Activated B cell treated with CpG ODN at 0.5 μM for 24 hours (primary cell): ENCODE results near the gene ARMH1. TPM values are rescaled to one million over a fixed set of nuclear protein-coding genes. Genes with fewer than 3 reads are reported as not detected.

Source experiments
- ATAC-seq: fragments of 200-7000 bp; cut with Tn5 transposase; one replicate; pipeline ENCODE4 v1.10.0; 2021; ENCODE audit warnings: low read depth, mild to moderate bottlenecking, moderate library complexity
- CTCF ChIA-PET: fragments of 350-600 bp; sonication (Branson Sonifier 250); formaldehyde crosslinking; loops from one replicate; lab custom pipeline; 2021; ENCODE audit warnings: antibody characterized with exemption; lab: Charles Lee
- POLR2A ChIA-PET: fragments of 350-600 bp; sonication (Branson Sonifier 250); formaldehyde crosslinking; loops from one replicate; lab custom pipeline; 2021; ENCODE audit warnings: antibody characterized with exemption; lab: Charles Lee
- DNase-seq: peaks from one replicate; pipeline ENCODE4 v3.0.0; 2022
- H3K27ac Mint-ChIP-seq: one replicate; pipeline ENCODE4 v1.8.0; 2020; ENCODE audit warnings: mixed read lengths
- H3K27me3 Mint-ChIP-seq: one replicate; pipeline ENCODE4 v1.8.0; 2021; ENCODE audit warnings: mixed read lengths
- H3K36me3 Mint-ChIP-seq: one replicate; pipeline ENCODE4 v1.8.0; 2021; ENCODE audit warnings: low read depth, mixed read lengths
- H3K4me1 Mint-ChIP-seq: one replicate; pipeline ENCODE4 v1.8.0; 2021; ENCODE audit warnings: mixed read lengths
- H3K4me3 Mint-ChIP-seq: one replicate; pipeline ENCODE4 v1.8.0; 2020; ENCODE audit warnings: mild to moderate bottlenecking, mixed read lengths
- H3K9me3 Mint-ChIP-seq: one replicate; pipeline ENCODE4 v1.8.0; 2020; ENCODE audit warnings: mixed read lengths
- intact Hi-C: fragments of 100-400 bp; cut with micrococcal nuclease; formaldehyde crosslinking; loops from one replicate; pipeline ENCODE4 v1.15.1; 2024
- total RNA-seq: library from RNA; stranded (reverse); gene quantifications from 2 replicates; pipeline ENCODE4 v1.2.3, GENCODE V29; 2022
- TF ChIP-seq, protein P1 (sequence below): fragments of 200-600 bp; IDR thresholded peaks from one replicate; pipeline ENCODE4 v1.8.0; 2022; ENCODE audit warnings: antibody characterized with exemption, mild to moderate bottlenecking

Gene ARMH1
- total RNA-seq, 1 donor from 2014 or later = 18.1 TPM

DNA sequence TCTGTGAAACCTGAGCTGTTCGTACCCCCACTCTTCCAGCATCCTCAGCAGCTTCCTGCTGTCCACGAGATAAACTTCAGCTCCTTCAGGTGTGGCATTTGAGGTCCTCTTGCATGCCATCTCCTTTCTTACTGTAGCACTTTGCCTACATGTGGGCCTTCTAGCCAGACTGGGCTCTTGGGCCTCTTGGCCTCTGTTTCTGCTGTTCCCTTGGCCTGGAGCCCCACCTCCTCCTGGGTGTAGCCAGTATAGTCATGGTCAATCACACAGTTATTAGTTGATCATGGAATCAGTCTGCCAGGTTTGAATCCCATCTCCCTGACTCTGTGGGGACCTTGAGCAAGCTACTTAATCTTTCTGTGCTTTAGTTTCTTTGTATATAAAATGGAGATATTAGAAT, 26.6 kb upstream of the ARMH1 start:
- DNase-seq (no peak), ATAC-seq (no peak)
- intact Hi-C loops = no loop called here
- Mint-ChIP-seq H3K27ac (no peak overlapping the region), H3K4me1 (no peaks in the 10 kb centered on the region), H3K4me3 (no peak overlapping the region), H3K27me3 (no peaks in the 10 kb centered on the region), H3K9me3 (no peaks in the 10 kb centered on the region), H3K36me3 (peaks cover 90% of the 10 kb centered on the region)
- POLR2A ChIA-PET = interaction anchor here (0.8 to 2.2 kb wide), 3 partner anchors 15 to 851 kb away, joined by 4 to 13 read pairs (median 4); no protein-coding TSS in a partner anchor
- TF ChIP-seq, protein P1, sequence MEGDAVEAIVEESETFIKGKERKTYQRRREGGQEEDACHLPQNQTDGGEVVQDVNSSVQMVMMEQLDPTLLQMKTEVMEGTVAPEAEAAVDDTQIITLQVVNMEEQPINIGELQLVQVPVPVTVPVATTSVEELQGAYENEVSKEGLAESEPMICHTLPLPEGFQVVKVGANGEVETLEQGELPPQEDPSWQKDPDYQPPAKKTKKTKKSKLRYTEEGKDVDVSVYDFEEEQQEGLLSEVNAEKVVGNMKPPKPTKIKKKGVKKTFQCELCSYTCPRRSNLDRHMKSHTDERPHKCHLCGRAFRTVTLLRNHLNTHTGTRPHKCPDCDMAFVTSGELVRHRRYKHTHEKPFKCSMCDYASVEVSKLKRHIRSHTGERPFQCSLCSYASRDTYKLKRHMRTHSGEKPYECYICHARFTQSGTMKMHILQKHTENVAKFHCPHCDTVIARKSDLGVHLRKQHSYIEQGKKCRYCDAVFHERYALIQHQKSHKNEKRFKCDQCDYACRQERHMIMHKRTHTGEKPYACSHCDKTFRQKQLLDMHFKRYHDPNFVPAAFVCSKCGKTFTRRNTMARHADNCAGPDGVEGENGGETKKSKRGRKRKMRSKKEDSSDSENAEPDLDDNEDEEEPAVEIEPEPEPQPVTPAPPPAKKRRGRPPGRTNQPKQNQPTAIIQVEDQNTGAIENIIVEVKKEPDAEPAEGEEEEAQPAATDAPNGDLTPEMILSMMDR = no peak
- CTCF ChIA-PET = interaction anchor here (1.5 kb wide), 1 partner anchor 10 kb away, joined by 5 read pairs; no protein-coding TSS in a partner anchor

DNA sequence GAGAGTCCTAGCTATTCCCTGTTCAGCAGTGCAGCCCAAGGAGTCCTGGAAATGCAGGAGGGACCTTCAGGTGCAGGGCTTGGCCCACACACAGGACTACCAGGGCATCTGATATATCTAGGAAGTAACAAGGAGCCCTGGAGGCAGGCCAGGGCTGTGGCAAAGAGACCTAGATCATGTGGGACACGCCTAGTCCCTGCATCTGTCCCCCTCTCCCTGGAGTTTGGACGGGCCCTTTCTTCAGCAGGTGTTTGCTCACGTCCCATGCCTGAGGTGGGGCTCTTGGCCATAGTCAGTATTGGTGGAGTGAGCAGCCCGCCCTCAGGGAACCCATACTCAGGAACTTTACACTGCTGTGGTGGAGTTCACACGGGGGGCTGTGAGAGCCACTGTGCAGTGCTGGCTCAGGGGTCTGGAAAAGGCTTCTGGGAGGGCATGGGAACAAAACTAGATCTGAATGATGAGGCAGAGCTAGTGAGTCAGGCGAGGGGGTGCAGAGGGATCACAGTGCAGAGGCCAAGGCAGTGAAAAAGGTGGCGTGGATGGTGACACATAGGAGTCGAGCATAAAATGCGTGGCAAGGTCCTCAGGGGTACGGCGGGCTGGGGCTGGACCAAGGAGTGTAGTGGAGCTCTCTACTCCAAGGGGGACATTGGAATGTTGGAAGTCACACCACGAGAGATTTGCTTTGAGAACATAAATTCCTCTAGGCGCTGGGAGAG, 25.8 kb upstream of the ARMH1 start:
- POLR2A ChIA-PET = interaction anchor here (0.7 to 2.2 kb wide), 4 partner anchors 16 to 850 kb away, joined by 3 to 13 read pairs (median 4); no protein-coding TSS in a partner anchor
- no peaks in the 10 kb centered on the region for H3K9me3 Mint-ChIP-seq

DNA sequence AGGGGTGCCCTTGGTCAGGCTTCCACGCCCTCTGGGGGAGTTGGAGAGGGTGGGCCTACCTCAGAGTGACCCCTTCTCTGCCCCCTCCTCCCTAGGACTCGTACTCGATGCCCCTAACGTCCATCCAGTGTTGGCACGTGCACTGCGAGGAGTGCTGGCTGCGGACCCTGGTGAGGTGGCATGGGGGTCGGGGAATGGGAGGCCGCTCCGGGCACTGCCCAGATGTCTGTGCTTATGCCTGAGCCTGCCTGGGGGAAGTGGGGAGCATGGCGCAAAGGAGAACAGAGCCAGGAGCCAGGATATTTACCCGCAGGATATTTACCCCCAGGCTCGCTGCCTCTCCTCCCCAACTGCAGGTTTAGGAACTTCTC, 24.7 kb upstream of the ARMH1 start:
- TF ChIP-seq, protein P1 = no peak
- no peaks in the 10 kb centered on the region for H3K4me1 Mint-ChIP-seq
- H3K27me3 Mint-ChIP-seq = no peaks in the 10 kb centered on the region
- no peak for ATAC-seq
- H3K27ac Mint-ChIP-seq = no peak overlapping the region
- no peaks in the 10 kb centered on the region for H3K9me3 Mint-ChIP-seq
- H3K36me3 Mint-ChIP-seq = peaks cover 82% of the 10 kb centered on the region
- intact Hi-C loops = no loop called here
- H3K4me3 Mint-ChIP-seq = no peak overlapping the region
- ChIA-PET POLR2A (no interaction called here), CTCF (no interaction called here)
- DNase-seq = no peak

More for the DNA sequence above, 25.8 kb upstream of the ARMH1 start:
- CTCF ChIA-PET = interaction anchor here (1.5 kb wide), 1 partner anchor 11 kb away, joined by 5 read pairs; no protein-coding TSS in a partner anchor
- H3K4me3 Mint-ChIP-seq = no peak overlapping the region
- no peak for ATAC-seq
- H3K36me3 Mint-ChIP-seq = peaks cover 86% of the 10 kb centered on the region
- TF ChIP-seq, protein P1 = no peak
- DNase-seq = no peak
- no peaks in the 10 kb centered on the region for H3K27me3 Mint-ChIP-seq
- H3K27ac Mint-ChIP-seq = no peak overlapping the region
- H3K4me1 Mint-ChIP-seq = no peaks in the 10 kb centered on the region
- intact Hi-C loops = no loop called here

DNA sequence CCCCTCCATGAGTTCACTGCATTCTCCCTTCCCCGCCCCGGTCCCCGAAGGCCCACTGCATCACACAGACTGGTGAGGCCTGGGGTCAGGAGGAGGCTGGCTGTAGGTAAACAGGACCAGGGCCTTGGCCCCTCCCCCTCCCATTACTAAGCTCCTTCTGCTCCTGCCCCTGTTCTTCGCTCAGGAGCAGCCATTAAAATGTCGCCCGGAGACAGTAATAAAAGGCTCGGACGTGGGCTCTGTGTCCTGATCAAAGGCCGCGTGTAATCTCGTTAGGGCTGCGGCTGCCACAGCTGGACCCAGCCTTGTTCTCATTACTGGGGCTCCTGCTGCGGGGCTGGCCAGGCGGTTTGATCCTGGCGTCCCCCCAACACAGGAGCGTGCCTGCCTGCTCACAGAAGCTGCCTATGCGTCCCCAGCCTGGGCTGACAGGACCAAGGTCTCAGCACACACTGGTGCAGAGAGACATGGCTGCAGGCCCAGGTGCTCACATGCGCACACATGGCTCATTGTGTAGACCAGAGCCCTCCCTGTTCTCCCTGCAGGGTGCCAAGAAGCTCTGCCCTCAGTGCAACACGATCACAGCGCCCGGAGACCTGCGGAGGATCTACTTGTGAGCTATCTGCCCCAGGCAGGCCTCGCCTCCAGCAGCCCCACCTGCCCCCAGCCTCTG, 24.2 kb upstream of the ARMH1 start:
- Mint-ChIP-seq H3K27me3 (no peaks in the 10 kb centered on the region), H3K4me3 (no peak overlapping the region), H3K9me3 (no peaks in the 10 kb centered on the region), H3K36me3 (peaks cover 80% of the 10 kb centered on the region), H3K27ac (no peak overlapping the region), H3K4me1 (no peaks in the 10 kb centered on the region)
- ATAC-seq (no peak), DNase-seq (no peak)
- ChIA-PET CTCF (no interaction called here), POLR2A (interaction anchor here (0.6 to 1.5 kb wide), 3 partner anchors 10 to 602 kb away, joined by 3 to 5 read pairs (median 4); no protein-coding TSS in a partner anchor)
- TF ChIP-seq, protein P1 = no peak
- intact Hi-C loops = no loop called here

DNA sequence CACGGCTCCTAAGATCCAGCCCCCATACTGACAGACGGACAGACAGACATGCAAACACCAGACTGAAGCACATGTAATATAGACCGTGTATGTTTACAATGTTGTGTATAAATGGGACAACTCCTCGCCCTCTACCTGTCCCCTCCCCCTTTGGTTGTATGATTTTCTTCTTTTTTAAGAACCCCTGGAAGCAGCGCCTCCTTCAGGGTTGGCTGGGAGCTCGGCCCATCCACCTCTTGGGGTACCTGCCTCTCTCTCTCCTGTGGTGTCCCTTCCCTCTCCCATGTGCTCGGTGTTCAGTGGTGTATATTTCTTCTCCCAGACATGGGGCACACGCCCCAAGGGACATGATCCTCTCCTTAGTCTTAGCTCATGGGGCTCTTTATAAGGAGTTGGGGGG, 23.4 kb upstream of the ARMH1 start:
- intact Hi-C loops = no loop called here
- Mint-ChIP-seq H3K27me3 (no peaks in the 10 kb centered on the region), H3K27ac (no peak overlapping the region), H3K9me3 (no peaks in the 10 kb centered on the region), H3K4me1 (no peaks in the 10 kb centered on the region), H3K36me3 (peaks cover 74% of the 10 kb centered on the region), H3K4me3 (no peak overlapping the region)
- ChIA-PET CTCF (interaction anchor here (1.9 to 3.0 kb wide), 6 partner anchors 42 to 431 kb away, joined by 7 to 41 read pairs (median 16); no protein-coding TSS in a partner anchor), POLR2A (interaction anchor here (0.6 to 2.9 kb wide), 4 partner anchors 10 to 603 kb away, joined by 3 to 23 read pairs (median 4); no protein-coding TSS in a partner anchor)
- ATAC-seq (no peak), DNase-seq (no peak)
- TF ChIP-seq, protein P1 = no peak
